Caco-2 (cell line): Measurements from ENCODE around the gene ZC3H18. TPM values are rescaled to one million over a fixed set of nuclear protein-coding genes. Genes with fewer than 3 reads are reported as not detected.

Experiments
- BruUV-seq: library from RNA; stranded (reverse); fragments of 400-500 nt; replicated peaks from 2 replicates; lab custom pipeline; 2021; lab: Mats Ljungman, UMichigan
- CTCF ChIA-PET: fragments of 300-600 bp; sonication (Branson Sonifier 250); formaldehyde crosslinking; loops from one replicate; lab custom pipeline; 2022; ENCODE audit warnings: antibody characterized with exemption; lab: Charles Lee
- POLR2A ChIA-PET: fragments of 300-600 bp; sonication (Branson Sonifier 250); formaldehyde crosslinking; loops from one replicate; lab custom pipeline; 2022; ENCODE audit warnings: antibody characterized with exemption; lab: Charles Lee
- DNase-seq, 2 experiments: peaks; one replicate each; pipeline versions ENCODE4 v3.0.0 to v3.0.0-alpha.2; 2020 to 2022
- H3K27me3 ChIP-seq: replicated peaks from 2 replicates; pipeline ENCODE4 v1.6.0; 2011; ENCODE audit warnings: low read length; ENCODE audit not compliant: control insufficient read depth, insufficient read depth
- H3K36me3 ChIP-seq: 2 replicates; pipeline ENCODE4 v1.5.1; 2011; ENCODE audit warnings: low read length; ENCODE audit not compliant: control insufficient read depth, insufficient read depth
- H3K4me1 ChIP-seq: fragments of 250-450 bp; sonication (Bioruptor Pico); 2 replicates; pipeline ENCODE4 v1.5.1; 2020; ENCODE audit warnings: mild to moderate bottlenecking
- H3K4me3 ChIP-seq: 2 replicates; pipeline ENCODE4 v1.5.1; 2011; ENCODE audit warnings: low read depth, mild to moderate bottlenecking, control low read depth, low read length
- H3K9me3 ChIP-seq: fragments of 250-450 bp; sonication (Bioruptor Pico); 2 replicates; pipeline ENCODE4 v1.5.1; 2020; ENCODE audit warnings: mild to moderate bottlenecking, moderate library complexity
- H3K27ac Mint-ChIP-seq: one replicate; pipeline ENCODE4 v1.8.0; 2022; ENCODE audit warnings: mixed read lengths; ENCODE audit not compliant: unreplicated experiment
- H3K27me3 Mint-ChIP-seq: one replicate; pipeline ENCODE4 v1.8.0; 2022; ENCODE audit warnings: mixed read lengths; ENCODE audit not compliant: insufficient read depth, unreplicated experiment
- H3K36me3 Mint-ChIP-seq: one replicate; pipeline ENCODE4 v1.8.0; 2022; ENCODE audit warnings: mild to moderate bottlenecking, mixed read lengths; ENCODE audit not compliant: insufficient read depth, unreplicated experiment
- H3K4me1 Mint-ChIP-seq: one replicate; pipeline ENCODE4 v1.8.0; 2022; ENCODE audit warnings: low read depth, mixed read lengths; ENCODE audit not compliant: unreplicated experiment
- H3K4me3 Mint-ChIP-seq: one replicate; pipeline ENCODE4 v1.8.0; 2022; ENCODE audit warnings: mild to moderate bottlenecking, moderate library complexity, mixed read lengths; ENCODE audit not compliant: unreplicated experiment
- H3K9me3 Mint-ChIP-seq: one replicate; pipeline ENCODE4 v1.8.0; 2022; ENCODE audit warnings: mixed read lengths; ENCODE audit not compliant: unreplicated experiment
- intact Hi-C: fragments of 100-400 bp; cut with micrococcal nuclease; formaldehyde crosslinking; loops from one replicate; pipeline ENCODE4 v1.10.0; 2022; ENCODE audit not compliant: unreplicated experiment
- total RNA-seq: library from RNA; stranded (reverse); gene quantifications from 2 replicates; pipeline ENCODE4 v1.2.3, GENCODE V29; 2022
- TF ChIP-seq, protein P1 (sequence below), 2 experiments: fragments of 200-600 bp in 1 of 2; IDR thresholded peaks; 1 replicate in 1 of 2; 2 replicates in 1 of 2; pipeline versions ENCODE4 v1.5.1 to v1.8.0; 2011 to 2022; ENCODE audit warnings: antibody characterized with exemption in 1 of 2, control low read depth in 1 of 2, inconsistent platforms in 1 of 2, low read depth in 1 of 2, low read length in 1 of 2, mild to moderate bottlenecking in 1 of 2, moderate library complexity in 1 of 2; ENCODE audit not compliant: insufficient read depth in 1 of 2, severe bottlenecking in 1 of 2, unreplicated experiment in 1 of 2

Gene ZC3H18
- total RNA-seq, 1 experiment from 2014 or later, result 82.0 TPM

DNA sequence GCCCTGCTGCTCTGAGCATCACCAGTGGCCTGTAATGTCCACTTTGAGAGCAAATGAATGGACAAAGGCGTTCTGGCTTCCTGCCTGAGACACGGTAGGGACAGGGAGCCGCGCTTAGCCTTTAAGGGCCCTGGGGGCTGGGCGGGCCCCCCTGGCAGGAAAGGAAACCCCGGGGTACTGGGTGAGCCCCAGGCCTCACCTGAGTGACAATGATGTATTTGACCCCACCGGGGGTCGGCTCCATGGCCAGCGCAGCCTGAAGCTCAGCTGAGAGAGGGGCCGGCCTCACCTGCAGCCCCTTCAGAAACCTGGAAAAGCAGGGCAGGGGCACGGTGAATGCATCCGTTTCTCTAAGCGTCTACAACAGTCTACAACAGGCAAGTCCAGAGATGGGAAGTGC lies 82.9 kb downstream of the ZC3H18 start:
- CTCF ChIA-PET, result no interaction called here
- POLR2A ChIA-PET, result no interaction called here
- intact Hi-C loops, result no loop called here
- Mint-ChIP-seq H3K9me3 (no peaks in the 10 kb centered on the region), H3K4me3 (no peak overlapping the region), H3K27me3 (no peaks in the 10 kb centered on the region), H3K36me3 (peaks cover 64% of the 10 kb centered on the region), H3K4me1 (peaks cover 6% of the 10 kb centered on the region), H3K27ac (no peak overlapping the region)
- Histone ChIP-seq H3K9me3 (no peaks in the 10 kb centered on the region), H3K4me3 (no peak overlapping the region), H3K27me3 (no peaks in the 10 kb centered on the region), H3K4me1 (peaks cover 17% of the 10 kb centered on the region), H3K36me3 (peaks cover 5% of the 10 kb centered on the region)
- DNase-seq, result no peak
- TF ChIP-seq, protein P1, sequence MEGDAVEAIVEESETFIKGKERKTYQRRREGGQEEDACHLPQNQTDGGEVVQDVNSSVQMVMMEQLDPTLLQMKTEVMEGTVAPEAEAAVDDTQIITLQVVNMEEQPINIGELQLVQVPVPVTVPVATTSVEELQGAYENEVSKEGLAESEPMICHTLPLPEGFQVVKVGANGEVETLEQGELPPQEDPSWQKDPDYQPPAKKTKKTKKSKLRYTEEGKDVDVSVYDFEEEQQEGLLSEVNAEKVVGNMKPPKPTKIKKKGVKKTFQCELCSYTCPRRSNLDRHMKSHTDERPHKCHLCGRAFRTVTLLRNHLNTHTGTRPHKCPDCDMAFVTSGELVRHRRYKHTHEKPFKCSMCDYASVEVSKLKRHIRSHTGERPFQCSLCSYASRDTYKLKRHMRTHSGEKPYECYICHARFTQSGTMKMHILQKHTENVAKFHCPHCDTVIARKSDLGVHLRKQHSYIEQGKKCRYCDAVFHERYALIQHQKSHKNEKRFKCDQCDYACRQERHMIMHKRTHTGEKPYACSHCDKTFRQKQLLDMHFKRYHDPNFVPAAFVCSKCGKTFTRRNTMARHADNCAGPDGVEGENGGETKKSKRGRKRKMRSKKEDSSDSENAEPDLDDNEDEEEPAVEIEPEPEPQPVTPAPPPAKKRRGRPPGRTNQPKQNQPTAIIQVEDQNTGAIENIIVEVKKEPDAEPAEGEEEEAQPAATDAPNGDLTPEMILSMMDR (IDR thresholded peaks at IDR 0.05; ENCODE audit: insufficient read depth in 1 of 2, low read depth in 1 of 2, low read length in 1 of 2, severe bottlenecking in 1 of 2, unreplicated experiment in 1 of 2), result no peak
- no TSS peak for BruUV-seq

DNA sequence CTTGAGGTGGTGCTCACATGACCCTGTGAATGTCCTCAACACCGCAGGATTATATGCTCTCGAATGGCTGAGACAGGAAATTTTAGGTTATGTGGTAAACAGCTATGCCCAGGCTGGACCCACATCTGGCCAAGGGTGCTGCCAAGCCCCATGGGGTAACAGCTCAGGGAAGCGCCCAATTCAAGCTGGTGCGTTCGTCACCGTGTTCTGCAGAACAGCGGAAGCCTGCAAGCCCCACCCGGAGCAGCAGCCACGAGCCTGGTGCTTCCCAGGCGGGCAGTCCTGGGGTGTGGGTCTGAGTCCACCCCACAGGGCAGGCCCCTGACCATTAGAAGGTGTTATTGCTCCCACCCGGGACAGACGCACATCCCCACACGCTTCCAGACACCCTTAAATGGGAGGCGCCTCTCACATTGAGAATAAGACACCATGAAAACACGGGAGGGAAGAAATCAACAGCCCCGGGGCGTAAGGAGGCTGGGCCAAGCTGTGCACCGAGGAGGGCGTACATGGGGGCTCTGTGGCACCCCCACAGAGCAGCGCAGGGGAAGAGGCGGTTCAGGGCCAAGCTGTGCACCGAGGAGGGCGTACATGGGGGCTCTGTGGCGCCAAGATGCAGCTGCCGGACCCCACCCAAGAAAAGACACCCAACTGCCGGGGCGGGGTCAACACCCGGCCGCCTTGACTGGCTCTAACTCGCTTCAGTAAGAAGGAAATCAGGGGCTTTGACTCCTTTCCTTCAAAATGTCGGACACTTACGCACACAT lies 83.6 kb downstream of the ZC3H18 start:
- Mint-ChIP-seq H3K4me3 (no peak overlapping the region), H3K36me3 (peaks cover 64% of the 10 kb centered on the region), H3K27ac (no peak overlapping the region), H3K9me3 (no peaks in the 10 kb centered on the region), H3K27me3 (no peaks in the 10 kb centered on the region), H3K4me1 (peaks cover 6% of the 10 kb centered on the region)
- peaks cover 17% of the 10 kb centered on the region for H3K4me1 ChIP-seq
- no peak overlapping the region for H3K4me3 ChIP-seq
- POLR2A ChIA-PET, result no interaction called here
- BruUV-seq, result no TSS peak
- H3K36me3 ChIP-seq, result peaks cover 5% of the 10 kb centered on the region
- DNase-seq, result no peak
- H3K27me3 ChIP-seq, result no peaks in the 10 kb centered on the region
- intact Hi-C loops, result no loop called here
- CTCF ChIA-PET, result no interaction called here
- TF ChIP-seq, protein P1 (IDR thresholded peaks at IDR 0.05; ENCODE audit: insufficient read depth in 1 of 2, low read depth in 1 of 2, low read length in 1 of 2, severe bottlenecking in 1 of 2, unreplicated experiment in 1 of 2), result no peak
- H3K9me3 ChIP-seq, result no peaks in the 10 kb centered on the region

DNA sequence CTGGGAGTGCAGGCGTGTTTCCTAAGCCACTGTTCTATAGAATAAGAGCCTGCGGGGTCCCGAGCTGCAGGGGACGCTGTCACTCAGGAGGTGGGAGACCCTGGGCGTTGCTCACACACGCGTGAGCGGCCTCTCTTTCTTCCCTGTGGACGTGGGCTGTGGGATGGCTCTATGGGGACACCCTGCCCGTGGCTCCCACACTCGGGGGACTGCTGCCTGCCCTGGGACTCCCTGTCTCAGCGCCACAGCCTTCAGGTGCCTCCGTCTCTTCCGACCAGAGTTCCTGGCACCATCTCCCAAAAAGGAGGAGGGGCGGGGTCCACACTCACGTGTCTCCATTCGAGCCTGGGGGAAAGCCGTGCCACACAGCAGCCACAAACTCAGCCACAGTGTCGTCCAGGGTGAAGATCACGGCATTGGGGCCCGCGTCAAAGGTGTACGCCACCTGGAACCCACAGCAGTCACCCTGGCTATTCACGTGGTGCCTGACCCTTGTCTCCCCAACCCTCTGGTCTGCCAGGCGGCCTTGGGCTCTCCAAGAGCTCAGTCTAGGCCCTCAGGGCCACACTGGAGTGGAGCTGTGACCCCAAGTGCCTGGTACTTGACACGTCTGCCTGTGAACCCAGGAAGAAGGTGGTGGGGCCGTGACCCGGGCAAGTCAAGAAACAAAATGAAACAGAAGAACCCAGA lies 84.3 kb downstream of the ZC3H18 start:
- BruUV-seq, result no TSS peak
- Histone ChIP-seq H3K9me3 (no peaks in the 10 kb centered on the region), H3K4me3 (no peak overlapping the region), H3K4me1 (peaks cover 12% of the 10 kb centered on the region), H3K36me3 (peaks cover 5% of the 10 kb centered on the region), H3K27me3 (no peaks in the 10 kb centered on the region)
- ChIA-PET CTCF (no interaction called here), POLR2A (no interaction called here)
- intact Hi-C loops, result no loop called here
- Mint-ChIP-seq H3K27ac (no peak overlapping the region), H3K36me3 (peaks cover 57% of the 10 kb centered on the region), H3K4me1 (no peaks in the 10 kb centered on the region), H3K9me3 (no peaks in the 10 kb centered on the region), H3K27me3 (no peaks in the 10 kb centered on the region), H3K4me3 (no peak overlapping the region)
- DNase-seq, result no peak
- TF ChIP-seq, protein P1 (IDR thresholded peaks at IDR 0.05; ENCODE audit: insufficient read depth in 1 of 2, low read depth in 1 of 2, low read length in 1 of 2, severe bottlenecking in 1 of 2, unreplicated experiment in 1 of 2), result no peak
